KMS-11 (cell line): ENCODE data around the gene LETM1.

ENCODE experiments used
- H2AFZ ChIP-seq: fragments of 200-600 bp; sonication (generic); 2 replicates; pipeline ENCODE4 v1.6.1; 2016; ENCODE audit warnings: antibody characterized with exemption, mixed run types, low read depth
- H3K27ac ChIP-seq: fragments of 200-600 bp; sonication (generic); 2 replicates; pipeline ENCODE4 v1.6.1; 2016; ENCODE audit warnings: mild to moderate bottlenecking, mixed run types
- H3K27me3 ChIP-seq: fragments of 200-600 bp; sonication (generic); 2 replicates; pipeline ENCODE4 v1.6.1; 2017; ENCODE audit warnings: mild to moderate bottlenecking, low read depth, mixed run types, moderate library complexity; ENCODE audit not compliant: insufficient read depth
- H3K36me3 ChIP-seq: fragments of 200-600 bp; sonication (generic); 2 replicates; pipeline ENCODE4 v1.6.1; 2017; ENCODE audit warnings: mild to moderate bottlenecking, mixed run types; ENCODE audit not compliant: insufficient read depth
- H3K4me1 ChIP-seq: fragments of 200-600 bp; sonication (generic); 2 replicates; pipeline ENCODE4 v1.6.1; 2016; ENCODE audit warnings: mild to moderate bottlenecking, low read depth, mixed run types; ENCODE audit not compliant: poor library complexity, severe bottlenecking
- H3K4me2 ChIP-seq: fragments of 200-600 bp; sonication (generic); 2 replicates; pipeline ENCODE4 v1.7.0; 2016; ENCODE audit warnings: mild to moderate bottlenecking, mixed run types
- H3K4me3 ChIP-seq: fragments of 200-600 bp; sonication (generic); IDR thresholded peaks from 2 replicates; pipeline ENCODE4 v1.6.1; 2017; ENCODE audit warnings: low read depth, low read length, mixed read lengths; ENCODE audit not compliant: insufficient read depth
- H3K79me2 ChIP-seq: fragments of 200-600 bp; sonication (generic); 2 replicates; pipeline ENCODE4 v1.6.1; 2016; ENCODE audit warnings: low read depth, mixed run types; ENCODE audit not compliant: insufficient read depth
- H3K9ac ChIP-seq: fragments of 200-600 bp; sonication (generic); 2 replicates; pipeline ENCODE4 v1.6.1; 2016; ENCODE audit warnings: mild to moderate bottlenecking, mixed run types
- H4K20me1 ChIP-seq: fragments of 200-600 bp; sonication (generic); 2 replicates; pipeline ENCODE4 v1.6.1; 2016; ENCODE audit warnings: mild to moderate bottlenecking, mixed run types; ENCODE audit not compliant: insufficient read depth
- TF ChIP-seq, protein P1 (sequence below): fragments of 200-600 bp; sonication (generic); conservative IDR thresholded peaks from 2 replicates; pipeline ENCODE4 v1.6.1; 2017; ENCODE audit warnings: low read depth, mild to moderate bottlenecking, antibody characterized with exemption, low read length, moderate library complexity, mixed read lengths

LETM1 gene

DNA sequence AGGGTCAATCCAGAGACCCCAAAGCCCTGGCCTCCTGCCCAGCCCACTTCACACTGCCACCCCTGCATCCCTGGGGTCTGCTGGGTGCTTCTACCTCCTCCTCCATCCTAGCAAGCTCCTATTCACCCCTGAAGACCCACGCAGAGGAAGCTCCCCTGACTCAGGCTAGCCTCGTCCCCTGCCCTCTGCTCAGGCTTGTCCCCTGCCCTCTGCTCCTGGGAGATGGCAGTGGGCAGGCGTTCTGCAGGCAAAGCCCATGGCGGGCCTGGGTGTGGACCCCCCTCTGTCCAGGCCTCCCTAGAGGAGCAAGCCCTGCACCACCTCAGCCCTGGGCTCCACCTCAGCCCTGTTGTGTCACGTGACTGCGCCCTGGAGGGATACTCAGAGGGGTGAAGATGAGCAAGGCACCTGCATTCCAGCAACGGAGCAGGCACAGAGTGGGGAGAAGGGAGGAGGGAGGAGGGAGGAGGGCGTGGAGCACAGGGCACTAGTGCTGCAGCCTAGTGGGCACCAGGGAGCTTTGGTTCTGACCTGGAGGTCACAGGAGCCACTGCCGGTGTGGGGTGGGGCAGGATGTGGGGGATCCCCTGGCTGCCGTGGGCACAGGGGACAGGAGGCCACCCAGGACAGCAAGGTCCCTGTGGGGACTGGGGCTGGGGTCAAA is 90.4 kb downstream of the LETM1 start:
- no peak overlapping the region for H2AFZ ChIP-seq
- H3K4me1 ChIP-seq, result no peaks in the 10 kb centered on the region
- H3K36me3 ChIP-seq, result no peaks in the 10 kb centered on the region
- no peaks in the 10 kb centered on the region for H4K20me1 ChIP-seq
- H3K4me3 ChIP-seq, result no peak overlapping the region
- H3K9ac ChIP-seq, result no peak overlapping the region
- TF ChIP-seq, protein P1, sequence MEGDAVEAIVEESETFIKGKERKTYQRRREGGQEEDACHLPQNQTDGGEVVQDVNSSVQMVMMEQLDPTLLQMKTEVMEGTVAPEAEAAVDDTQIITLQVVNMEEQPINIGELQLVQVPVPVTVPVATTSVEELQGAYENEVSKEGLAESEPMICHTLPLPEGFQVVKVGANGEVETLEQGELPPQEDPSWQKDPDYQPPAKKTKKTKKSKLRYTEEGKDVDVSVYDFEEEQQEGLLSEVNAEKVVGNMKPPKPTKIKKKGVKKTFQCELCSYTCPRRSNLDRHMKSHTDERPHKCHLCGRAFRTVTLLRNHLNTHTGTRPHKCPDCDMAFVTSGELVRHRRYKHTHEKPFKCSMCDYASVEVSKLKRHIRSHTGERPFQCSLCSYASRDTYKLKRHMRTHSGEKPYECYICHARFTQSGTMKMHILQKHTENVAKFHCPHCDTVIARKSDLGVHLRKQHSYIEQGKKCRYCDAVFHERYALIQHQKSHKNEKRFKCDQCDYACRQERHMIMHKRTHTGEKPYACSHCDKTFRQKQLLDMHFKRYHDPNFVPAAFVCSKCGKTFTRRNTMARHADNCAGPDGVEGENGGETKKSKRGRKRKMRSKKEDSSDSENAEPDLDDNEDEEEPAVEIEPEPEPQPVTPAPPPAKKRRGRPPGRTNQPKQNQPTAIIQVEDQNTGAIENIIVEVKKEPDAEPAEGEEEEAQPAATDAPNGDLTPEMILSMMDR, result no peak
- no peaks in the 10 kb centered on the region for H3K79me2 ChIP-seq
- H3K4me2 ChIP-seq, result no peak overlapping the region
- peaks cover 6% of the 10 kb centered on the region; the same call in 1 of the 2 replicates for H3K27me3 ChIP-seq
- H3K27ac ChIP-seq, result no peak overlapping the region

DNA sequence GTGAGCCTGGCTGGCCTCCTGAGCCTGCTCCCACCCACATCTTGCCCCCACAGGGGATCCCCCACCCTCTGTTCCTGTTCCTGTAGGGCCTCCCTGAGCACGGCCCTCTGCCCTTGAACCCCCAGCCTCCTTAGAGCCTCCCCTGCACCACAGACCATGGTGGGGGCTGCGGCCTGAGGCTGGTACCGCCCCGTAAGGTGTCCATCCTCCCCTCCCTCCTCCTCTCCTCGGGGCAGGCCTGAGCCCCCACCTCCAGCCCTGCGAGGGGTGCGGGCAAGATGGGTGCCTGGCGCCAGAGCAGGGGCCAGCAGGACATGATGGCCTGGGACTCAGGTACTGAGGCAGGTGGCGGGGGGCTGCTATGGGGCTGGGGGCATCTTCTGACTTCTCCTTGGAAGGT is 91.3 kb downstream of the LETM1 start:
- Histone ChIP-seq H3K79me2 (no peaks in the 10 kb centered on the region), H3K4me3 (no peak overlapping the region), H3K36me3 (no peaks in the 10 kb centered on the region), H3K27me3 (peaks cover 6% of the 10 kb centered on the region; the same call in 1 of the 2 replicates), H3K27ac (no peak overlapping the region), H2AFZ (no peak overlapping the region), H3K4me2 (no peak overlapping the region), H3K9ac (no peak overlapping the region), H3K4me1 (no peaks in the 10 kb centered on the region), H4K20me1 (no peaks in the 10 kb centered on the region)
- TF ChIP-seq, protein P1, result no peak

DNA sequence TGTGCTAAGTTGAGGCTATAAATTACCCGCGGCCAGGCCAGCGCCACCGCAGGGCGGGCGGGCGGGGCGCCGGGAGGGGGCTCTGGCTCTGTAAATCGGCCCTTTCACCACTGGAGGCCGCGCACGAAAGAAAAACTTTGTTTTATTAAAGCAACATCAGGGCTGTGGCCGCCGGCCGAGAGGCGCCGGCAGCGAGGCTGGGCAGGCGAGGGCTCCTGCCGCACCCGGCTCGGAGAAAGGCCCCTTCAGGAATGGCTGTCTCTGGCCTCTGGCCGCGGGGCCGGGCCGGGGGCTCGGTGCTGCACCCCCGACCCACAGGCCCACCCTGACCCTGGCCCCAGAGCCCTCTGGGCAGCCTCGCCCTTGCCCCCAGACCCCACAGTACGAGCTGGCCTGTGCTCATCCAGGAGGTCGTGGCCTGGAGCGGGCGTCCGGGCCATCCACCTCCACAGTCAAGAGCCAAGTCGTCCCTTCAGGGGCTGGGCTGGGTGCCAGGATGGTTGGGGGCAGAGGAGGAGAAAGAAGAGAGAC is 92.3 kb downstream of the LETM1 start:
- H3K27me3 ChIP-seq, result peaks cover 6% of the 10 kb centered on the region; the same call in 1 of the 2 replicates
- TF ChIP-seq, protein P1, result no peak
- H2AFZ ChIP-seq, result no peak overlapping the region
- no peak overlapping the region for H3K9ac ChIP-seq
- H3K79me2 ChIP-seq, result no peaks in the 10 kb centered on the region
- no peak overlapping the region for H3K27ac ChIP-seq
- H3K4me1 ChIP-seq, result no peaks in the 10 kb centered on the region
- H3K4me3 ChIP-seq, result no peak overlapping the region
- H4K20me1 ChIP-seq, result no peaks in the 10 kb centered on the region
- no peak overlapping the region for H3K4me2 ChIP-seq
- H3K36me3 ChIP-seq, result no peaks in the 10 kb centered on the region

DNA sequence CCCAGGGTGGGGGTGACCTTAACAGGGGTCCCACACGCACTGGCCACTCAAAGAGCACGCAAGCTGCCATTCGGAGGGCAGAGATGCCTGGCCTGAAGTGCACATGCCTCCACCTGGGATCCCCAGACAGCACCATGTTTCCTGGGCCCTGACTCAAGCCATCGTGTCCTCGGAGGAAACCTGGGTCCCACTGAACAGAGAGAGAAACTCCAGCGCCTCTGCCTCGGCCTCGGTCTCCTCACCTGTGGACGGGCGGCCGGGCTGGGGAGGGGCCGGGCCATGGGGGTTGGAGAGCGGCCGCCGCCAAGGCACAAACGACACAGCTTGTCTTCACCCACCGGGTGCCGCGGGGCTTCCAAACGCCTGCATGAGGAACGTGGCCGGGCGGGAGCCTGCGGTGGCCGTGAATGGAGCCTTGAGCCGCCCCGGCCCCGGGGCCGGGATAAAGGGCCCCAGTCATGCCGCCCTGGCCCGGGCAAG is 92.8 kb downstream of the LETM1 start:
- Histone ChIP-seq H3K79me2 (no peaks in the 10 kb centered on the region), H3K4me3 (no peak overlapping the region), H3K4me1 (no peaks in the 10 kb centered on the region), H4K20me1 (no peaks in the 10 kb centered on the region), H3K36me3 (no peaks in the 10 kb centered on the region), H3K9ac (no peak overlapping the region), H2AFZ (no peak overlapping the region), H3K27me3 (peaks cover 6% of the 10 kb centered on the region; the same call in 1 of the 2 replicates), H3K4me2 (no peak overlapping the region), H3K27ac (no peak overlapping the region)
- TF ChIP-seq, protein P1, result no peak
